Liver (tissue), 9 donors: ENCODE results near the gene CLBA1. TPM values are rescaled to one million over a fixed set of nuclear protein-coding genes. Genes with fewer than 3 reads are reported as not detected.

Source experiments
- DNase-seq: peaks from one replicate; pipeline ENCODE4 v3.0.0-alpha.2; 2017; ENCODE audit warnings: low spot score
- H3K27ac ChIP-seq, 2 donors: one replicate each; pipeline ENCODE4 v1.7.0; 2013; ENCODE audit warnings: inconsistent platforms in 2 of 2, low read length in 2 of 2, control low read depth in 1 of 2, low read depth in 1 of 2, mild to moderate bottlenecking in 1 of 2
- H3K27me3 ChIP-seq, 4 donors: one replicate each; pipeline versions ENCODE4 v1.6.1 to v1.7.0; 2013; ENCODE audit warnings: low read length in 3 of 4, inconsistent platforms in 1 of 4, mild to moderate bottlenecking in 1 of 4, moderate library complexity in 1 of 4; ENCODE audit not compliant: control insufficient read depth in 4 of 4, insufficient read depth in 4 of 4
- H3K36me3 ChIP-seq, 4 donors: one replicate each; pipeline versions ENCODE4 v1.6.1 to v1.7.0; 2013; ENCODE audit warnings: low read length in 3 of 4, mild to moderate bottlenecking in 3 of 4, low read depth in 1 of 4, moderate library complexity in 1 of 4; ENCODE audit not compliant: control insufficient read depth in 4 of 4, insufficient read depth in 3 of 4
- H3K4me1 ChIP-seq, 4 donors: one replicate each; pipeline versions ENCODE4 v1.6.1 to v1.7.0; 2013; ENCODE audit warnings: low read length in 3 of 4, mild to moderate bottlenecking in 3 of 4, moderate library complexity in 1 of 4; ENCODE audit not compliant: control insufficient read depth in 4 of 4, insufficient read depth in 4 of 4
- H3K4me3 ChIP-seq, 3 donors: one replicate each; pipeline versions ENCODE4 v1.6.1 to v1.7.0; 2013; ENCODE audit warnings: low read length in 3 of 3, control low read depth in 1 of 3, low read depth in 1 of 3, mild to moderate bottlenecking in 1 of 3
- H3K9ac ChIP-seq, 2 donors: one replicate each; pipeline ENCODE4 v1.7.0; 2013; ENCODE audit warnings: low read length in 2 of 2, mild to moderate bottlenecking in 2 of 2, moderate library complexity in 2 of 2, control low read depth in 1 of 2, low read depth in 1 of 2
- H3K9me3 ChIP-seq, 4 donors: one replicate each; pipeline versions ENCODE4 v1.6.1 to v1.7.0; 2013; ENCODE audit warnings: low read length in 3 of 4; ENCODE audit not compliant: control insufficient read depth in 4 of 4
- EGR1 ChIP-seq, 2 donors: IDR thresholded peaks; 2 replicates each; pipeline ENCODE4 v1.6.1; 2016 to 2018; ENCODE audit warnings: antibody characterized with exemption in 2 of 2, low read depth in 2 of 2
- FOXA1 ChIP-seq: IDR thresholded peaks from 2 replicates; pipeline ENCODE4 v1.6.1; 2016; ENCODE audit warnings: antibody characterized with exemption
- FOXA2 ChIP-seq: IDR thresholded peaks from 2 replicates; pipeline ENCODE4 v1.6.1; 2016; ENCODE audit warnings: antibody characterized with exemption
- GABPA ChIP-seq, 2 donors: IDR thresholded peaks in 1 of 2; conservative IDR thresholded peaks in 1 of 2; 2 replicates each; pipeline ENCODE4 v1.6.1; 2016; ENCODE audit warnings: antibody characterized with exemption in 2 of 2, mild to moderate bottlenecking in 1 of 2, moderate library complexity in 1 of 2
- HNF4A ChIP-seq, 2 donors: conservative IDR thresholded peaks; 2 replicates each; pipeline ENCODE4 v1.6.1; 2016; ENCODE audit warnings: antibody characterized with exemption in 2 of 2, mild to moderate bottlenecking in 2 of 2
- HNF4G ChIP-seq: IDR thresholded peaks from 2 replicates; pipeline ENCODE4 v1.6.1; 2016; ENCODE audit warnings: antibody characterized with exemption
- JUND ChIP-seq, 2 donors: IDR thresholded peaks; 2 replicates each; pipeline ENCODE4 v1.6.1; 2016; ENCODE audit warnings: antibody characterized with exemption in 2 of 2
- NR2F2 ChIP-seq: IDR thresholded peaks from 2 replicates; pipeline ENCODE4 v1.6.1; 2016; ENCODE audit warnings: antibody characterized with exemption
- RAD21 ChIP-seq, 2 donors: IDR thresholded peaks; 2 replicates each; pipeline ENCODE4 v1.6.1; 2016; ENCODE audit warnings: antibody characterized with exemption in 2 of 2, mild to moderate bottlenecking in 2 of 2
- RXRA ChIP-seq, 2 donors: IDR thresholded peaks; 2 replicates each; pipeline ENCODE4 v1.6.1; 2017 to 2018; ENCODE audit warnings: antibody characterized with exemption in 2 of 2, mild to moderate bottlenecking in 1 of 2
- TAF1 ChIP-seq: conservative IDR thresholded peaks from 2 replicates; pipeline ENCODE4 v1.6.1; 2016; ENCODE audit warnings: antibody characterized with exemption, mild to moderate bottlenecking
- YY1 ChIP-seq: IDR thresholded peaks from 2 replicates; pipeline ENCODE4 v1.6.1; 2016; ENCODE audit warnings: antibody characterized with exemption, mild to moderate bottlenecking
- WGBS: extraction: QIAGEN DNeasy Blood & Tissue Kit; methylation state at CpG from one replicate; pipeline ENCODE4 v1.1.7; 2013; 5-methylcytosine and 5-hydroxymethylcytosine counted together
- polyA plus RNA-seq, 2 donors: library from polyadenylated mRNA; stranded (reverse) in 1 of 2; unstranded in 1 of 2; fragments of 200-250 nt in 1 of 2; fragments of >200 nt in 1 of 2; fragmentation: Nextera tagmentation in 1 of 2; extraction: Ambion mirVana in 1 of 2; gene quantifications; one replicate each; pipeline versions ENCODE4 v1.2.1 to v1.2.3, GENCODE V29; 2013 to 2015
- total RNA-seq, 2 donors: library from RNA; depleted of rRNA; stranded (reverse); fragments of >200 nt; gene quantifications; one replicate each; pipeline ENCODE4 v1.2.3, GENCODE V29; 2014
- TF ChIP-seq, protein P1 (sequence below): IDR thresholded peaks from 2 replicates; pipeline ENCODE4 v1.6.1; 2016; ENCODE audit warnings: antibody characterized with exemption
- TF ChIP-seq, protein P2 (sequence below): IDR thresholded peaks from 2 replicates; pipeline ENCODE4 v1.6.1; 2016; ENCODE audit warnings: antibody characterized with exemption, mild to moderate bottlenecking
- TF ChIP-seq, protein P3 (sequence below): IDR thresholded peaks from 2 replicates; pipeline ENCODE4 v1.6.1; 2016; ENCODE audit warnings: antibody characterized with exemption
- TF ChIP-seq, protein P4 (sequence below): fragments of 150-350 bp; IDR thresholded peaks from 2 replicates; pipeline ENCODE4 v1.5.1; 2017; ENCODE audit warnings: improper control_type of control experiment, low read depth, low read length; ENCODE audit not compliant: missing input control
- donor health status: healthy.
- donor health status: healthy.
- donor health status: healthy.
- donor health status: healthy.
- donor health status: healthy.

The CLBA1 gene
- total and polyA plus RNA-seq, 4 donors = 0.98 to 3.9 (median 2.3) TPM

DNA sequence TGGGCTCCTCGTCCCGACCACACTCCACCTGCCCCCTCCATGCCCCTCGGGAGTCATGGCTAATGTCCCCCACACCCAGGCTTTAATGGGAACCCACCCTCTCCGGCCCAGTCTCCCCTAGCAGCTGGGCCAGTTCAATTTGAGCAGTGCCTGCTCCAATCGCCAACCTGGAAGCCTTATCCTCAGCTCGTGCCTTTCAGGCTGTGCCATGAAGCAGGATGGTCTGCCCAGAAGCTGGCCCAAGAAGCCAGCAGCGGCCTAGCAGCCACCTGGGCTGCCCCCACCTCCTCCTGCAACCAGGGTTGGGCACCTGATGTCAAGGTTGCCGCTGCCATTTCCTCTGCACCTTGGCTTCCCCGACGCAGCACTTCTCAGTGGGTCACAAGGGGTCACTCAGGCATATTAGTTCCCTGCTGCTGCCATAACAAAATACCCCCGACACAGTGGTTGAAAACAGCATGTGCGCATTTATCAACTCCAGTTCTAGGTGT is 2.3 kb upstream of the CLBA1 start:
- H3K27ac ChIP-seq = no peak overlapping the region
- DNase-seq = no peak
- no peak overlapping the region for H3K9ac ChIP-seq
- WGBS = 85% methylated on average over 12 of the region's 12 CpGs
- no peaks in the 10 kb centered on the region for H3K27me3 ChIP-seq
- TF ChIP-seq EGR1 (IDR thresholded peaks at IDR 0.05; ENCODE audit: low read depth in 2 of 2) (no peak), RAD21 (IDR thresholded peaks at IDR 0.05) (no peak), TAF1 (no peak), FOXA2 (no peak), YY1 (no peak), RXRA (IDR thresholded peaks at IDR 0.05) (no peak), GABPA (IDR thresholded peaks at IDR 0.05 in 1 of 2, conservative IDR thresholded peaks at IDR 0.05 in 1 of 2) (no peak), NR2F2 (no peak)
- TF ChIP-seq, protein P1, sequence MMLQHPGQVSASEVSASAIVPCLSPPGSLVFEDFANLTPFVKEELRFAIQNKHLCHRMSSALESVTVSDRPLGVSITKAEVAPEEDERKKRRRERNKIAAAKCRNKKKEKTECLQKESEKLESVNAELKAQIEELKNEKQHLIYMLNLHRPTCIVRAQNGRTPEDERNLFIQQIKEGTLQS = no peak
- TF ChIP-seq, protein P2, sequence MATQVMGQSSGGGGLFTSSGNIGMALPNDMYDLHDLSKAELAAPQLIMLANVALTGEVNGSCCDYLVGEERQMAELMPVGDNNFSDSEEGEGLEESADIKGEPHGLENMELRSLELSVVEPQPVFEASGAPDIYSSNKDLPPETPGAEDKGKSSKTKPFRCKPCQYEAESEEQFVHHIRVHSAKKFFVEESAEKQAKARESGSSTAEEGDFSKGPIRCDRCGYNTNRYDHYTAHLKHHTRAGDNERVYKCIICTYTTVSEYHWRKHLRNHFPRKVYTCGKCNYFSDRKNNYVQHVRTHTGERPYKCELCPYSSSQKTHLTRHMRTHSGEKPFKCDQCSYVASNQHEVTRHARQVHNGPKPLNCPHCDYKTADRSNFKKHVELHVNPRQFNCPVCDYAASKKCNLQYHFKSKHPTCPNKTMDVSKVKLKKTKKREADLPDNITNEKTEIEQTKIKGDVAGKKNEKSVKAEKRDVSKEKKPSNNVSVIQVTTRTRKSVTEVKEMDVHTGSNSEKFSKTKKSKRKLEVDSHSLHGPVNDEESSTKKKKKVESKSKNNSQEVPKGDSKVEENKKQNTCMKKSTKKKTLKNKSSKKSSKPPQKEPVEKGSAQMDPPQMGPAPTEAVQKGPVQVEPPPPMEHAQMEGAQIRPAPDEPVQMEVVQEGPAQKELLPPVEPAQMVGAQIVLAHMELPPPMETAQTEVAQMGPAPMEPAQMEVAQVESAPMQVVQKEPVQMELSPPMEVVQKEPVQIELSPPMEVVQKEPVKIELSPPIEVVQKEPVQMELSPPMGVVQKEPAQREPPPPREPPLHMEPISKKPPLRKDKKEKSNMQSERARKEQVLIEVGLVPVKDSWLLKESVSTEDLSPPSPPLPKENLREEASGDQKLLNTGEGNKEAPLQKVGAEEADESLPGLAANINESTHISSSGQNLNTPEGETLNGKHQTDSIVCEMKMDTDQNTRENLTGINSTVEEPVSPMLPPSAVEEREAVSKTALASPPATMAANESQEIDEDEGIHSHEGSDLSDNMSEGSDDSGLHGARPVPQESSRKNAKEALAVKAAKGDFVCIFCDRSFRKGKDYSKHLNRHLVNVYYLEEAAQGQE = no peak
- H3K4me1 ChIP-seq = peaks cover 7 to 24% (median 18%) of the 10 kb centered on the region in 4 donors
- no peaks in the 10 kb centered on the region for H3K36me3 ChIP-seq
- H3K4me3 ChIP-seq = no peak overlapping the region
- no peaks in the 10 kb centered on the region for H3K9me3 ChIP-seq

DNA sequence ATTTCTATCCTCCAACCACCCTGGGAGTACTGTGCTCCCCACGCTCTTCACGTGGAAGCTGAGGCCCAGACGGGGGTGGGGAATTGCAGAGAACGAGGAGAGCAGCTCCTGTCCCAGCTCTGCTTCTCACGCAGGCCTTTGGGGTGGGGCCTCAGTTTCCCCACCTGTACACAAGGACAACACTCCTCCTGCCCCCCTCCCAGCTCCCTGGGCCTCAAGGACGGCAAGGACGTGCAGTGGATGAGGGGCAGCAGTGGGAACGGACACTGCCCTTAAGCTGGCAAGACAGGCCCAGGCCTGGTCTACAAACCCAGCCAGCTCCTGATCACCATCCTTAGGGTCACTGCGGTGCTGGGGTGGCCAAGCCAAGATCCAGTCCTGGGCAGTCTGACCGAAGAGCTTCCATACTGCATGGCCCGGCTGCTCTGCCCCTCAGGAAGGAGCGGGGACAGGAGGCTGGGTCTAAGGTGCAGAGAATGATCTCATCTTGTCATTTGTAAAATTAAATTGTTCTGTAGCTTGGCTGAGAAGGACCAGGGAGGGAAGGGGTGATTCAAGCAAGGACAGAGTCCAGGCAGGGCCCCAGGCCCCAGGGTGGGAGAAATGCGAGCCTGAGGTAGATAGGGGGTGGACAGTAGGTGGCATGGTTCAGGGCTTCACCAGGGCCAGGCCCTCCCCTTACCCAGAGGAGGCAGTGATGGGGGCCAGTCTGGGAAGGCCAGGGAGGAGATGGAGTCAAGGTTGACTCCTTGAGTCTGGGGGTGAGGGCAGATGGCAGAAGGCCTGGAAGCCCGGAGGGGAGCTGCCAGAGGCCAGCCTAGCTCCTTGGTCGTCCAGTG is 1.3 kb upstream of the CLBA1 start:
- Histone ChIP-seq H3K9me3 (no peaks in the 10 kb centered on the region), H3K4me3 (no peak overlapping the region), H3K36me3 (no peaks in the 10 kb centered on the region), H3K27me3 (no peaks in the 10 kb centered on the region), H3K4me1 (peaks cover 7 to 24% (median 14%) of the 10 kb centered on the region in 4 donors), H3K9ac (no peak overlapping the region), H3K27ac (no peak overlapping the region)
- no peak for DNase-seq
- WGBS = 94% methylated on average over 15 of the region's 15 CpGs
- TF ChIP-seq FOXA1 (no peak), GABPA (IDR thresholded peaks at IDR 0.05 in 1 of 2, conservative IDR thresholded peaks at IDR 0.05 in 1 of 2) (no peak), TAF1 (no peak), HNF4A (conservative IDR thresholded peaks at IDR 0.05) (no peak), EGR1 (IDR thresholded peaks at IDR 0.05; ENCODE audit: low read depth in 2 of 2) (no peak), RXRA (IDR thresholded peaks at IDR 0.05) (no peak), FOXA2 (no peak), YY1 (no peak), HNF4G (no peak), JUND (IDR thresholded peaks at IDR 0.05) (no peak)
- TF ChIP-seq, protein P3, sequence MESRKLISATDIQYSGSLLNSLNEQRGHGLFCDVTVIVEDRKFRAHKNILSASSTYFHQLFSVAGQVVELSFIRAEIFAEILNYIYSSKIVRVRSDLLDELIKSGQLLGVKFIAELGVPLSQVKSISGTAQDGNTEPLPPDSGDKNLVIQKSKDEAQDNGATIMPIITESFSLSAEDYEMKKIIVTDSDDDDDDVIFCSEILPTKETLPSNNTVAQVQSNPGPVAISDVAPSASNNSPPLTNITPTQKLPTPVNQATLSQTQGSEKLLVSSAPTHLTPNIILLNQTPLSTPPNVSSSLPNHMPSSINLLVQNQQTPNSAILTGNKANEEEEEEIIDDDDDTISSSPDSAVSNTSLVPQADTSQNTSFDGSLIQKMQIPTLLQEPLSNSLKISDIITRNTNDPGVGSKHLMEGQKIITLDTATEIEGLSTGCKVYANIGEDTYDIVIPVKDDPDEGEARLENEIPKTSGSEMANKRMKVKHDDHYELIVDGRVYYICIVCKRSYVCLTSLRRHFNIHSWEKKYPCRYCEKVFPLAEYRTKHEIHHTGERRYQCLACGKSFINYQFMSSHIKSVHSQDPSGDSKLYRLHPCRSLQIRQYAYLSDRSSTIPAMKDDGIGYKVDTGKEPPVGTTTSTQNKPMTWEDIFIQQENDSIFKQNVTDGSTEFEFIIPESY = no peak
- TF ChIP-seq, protein P1 = no peak
- TF ChIP-seq, protein P2 = no peak
- TF ChIP-seq, protein P4, sequence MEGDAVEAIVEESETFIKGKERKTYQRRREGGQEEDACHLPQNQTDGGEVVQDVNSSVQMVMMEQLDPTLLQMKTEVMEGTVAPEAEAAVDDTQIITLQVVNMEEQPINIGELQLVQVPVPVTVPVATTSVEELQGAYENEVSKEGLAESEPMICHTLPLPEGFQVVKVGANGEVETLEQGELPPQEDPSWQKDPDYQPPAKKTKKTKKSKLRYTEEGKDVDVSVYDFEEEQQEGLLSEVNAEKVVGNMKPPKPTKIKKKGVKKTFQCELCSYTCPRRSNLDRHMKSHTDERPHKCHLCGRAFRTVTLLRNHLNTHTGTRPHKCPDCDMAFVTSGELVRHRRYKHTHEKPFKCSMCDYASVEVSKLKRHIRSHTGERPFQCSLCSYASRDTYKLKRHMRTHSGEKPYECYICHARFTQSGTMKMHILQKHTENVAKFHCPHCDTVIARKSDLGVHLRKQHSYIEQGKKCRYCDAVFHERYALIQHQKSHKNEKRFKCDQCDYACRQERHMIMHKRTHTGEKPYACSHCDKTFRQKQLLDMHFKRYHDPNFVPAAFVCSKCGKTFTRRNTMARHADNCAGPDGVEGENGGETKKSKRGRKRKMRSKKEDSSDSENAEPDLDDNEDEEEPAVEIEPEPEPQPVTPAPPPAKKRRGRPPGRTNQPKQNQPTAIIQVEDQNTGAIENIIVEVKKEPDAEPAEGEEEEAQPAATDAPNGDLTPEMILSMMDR = no peak
